ENCODE results near the gene GMPPA.

GMPPA gene

DNA sequence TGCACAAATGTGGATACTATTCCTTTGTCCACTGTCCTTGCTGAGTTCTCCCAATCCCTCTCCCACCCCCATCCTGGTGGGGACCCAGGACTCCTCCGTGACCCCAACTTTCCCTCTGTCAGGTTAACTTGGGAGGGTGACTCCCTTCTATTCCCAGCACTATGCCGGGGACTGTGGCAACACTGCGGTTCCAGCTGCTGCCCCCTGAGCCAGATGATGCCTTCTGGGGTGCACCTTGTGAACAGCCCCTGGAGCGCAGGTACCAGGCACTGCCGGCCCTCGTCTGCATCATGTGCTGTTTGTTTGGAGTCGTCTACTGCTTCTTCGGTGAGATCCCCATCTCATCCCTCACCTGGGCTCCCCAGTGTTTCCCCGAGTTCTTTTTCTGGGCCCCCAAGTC lies 45.9 kb downstream of the GMPPA start:
- no peak for DNase-seq
- TF ChIP-seq GATA1 (IDR thresholded peaks at IDR 0.05; ENCODE audit: low read depth, low read length) (no peak), POLR2A (IDR thresholded peaks at IDR 0.05; ENCODE audit: low read length) (no peak)

DNA sequence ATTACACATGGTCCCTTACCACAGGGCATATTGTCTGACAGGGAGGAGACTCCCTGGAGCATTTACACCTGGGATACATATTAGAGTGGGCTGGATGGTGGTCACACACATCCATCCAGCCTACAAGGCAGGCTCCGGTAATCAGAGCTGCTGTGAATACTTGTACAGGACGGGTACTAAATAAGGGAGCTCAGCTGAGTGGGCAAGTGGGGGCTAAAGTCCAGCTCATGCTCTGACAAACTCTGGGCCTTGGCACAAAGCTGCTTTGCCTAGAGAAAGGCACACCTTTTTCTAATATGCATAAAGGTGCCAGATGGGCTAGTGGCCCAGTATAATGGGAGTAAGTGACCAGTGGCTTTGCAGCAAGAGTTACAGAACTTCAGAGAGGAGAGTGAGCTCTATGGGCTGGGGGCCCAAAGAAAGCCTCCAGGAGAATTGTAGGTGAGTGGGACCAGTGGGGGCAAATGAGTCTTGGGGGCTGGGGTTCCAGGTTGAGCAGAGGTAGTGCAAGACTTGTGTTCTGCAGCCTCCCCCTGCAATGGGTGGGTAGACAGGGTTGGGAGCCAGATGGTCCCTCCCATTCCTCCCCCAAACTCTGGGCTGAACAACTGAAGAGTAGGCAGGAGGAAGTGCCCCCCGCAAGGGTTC lies 46.7 kb downstream of the GMPPA start:
- DNase-seq: no peak
- TF ChIP-seq GATA1 (IDR thresholded peaks at IDR 0.05; ENCODE audit: low read depth, low read length) (no peak), POLR2A (IDR thresholded peaks at IDR 0.05; ENCODE audit: low read length) (no peak)

DNA sequence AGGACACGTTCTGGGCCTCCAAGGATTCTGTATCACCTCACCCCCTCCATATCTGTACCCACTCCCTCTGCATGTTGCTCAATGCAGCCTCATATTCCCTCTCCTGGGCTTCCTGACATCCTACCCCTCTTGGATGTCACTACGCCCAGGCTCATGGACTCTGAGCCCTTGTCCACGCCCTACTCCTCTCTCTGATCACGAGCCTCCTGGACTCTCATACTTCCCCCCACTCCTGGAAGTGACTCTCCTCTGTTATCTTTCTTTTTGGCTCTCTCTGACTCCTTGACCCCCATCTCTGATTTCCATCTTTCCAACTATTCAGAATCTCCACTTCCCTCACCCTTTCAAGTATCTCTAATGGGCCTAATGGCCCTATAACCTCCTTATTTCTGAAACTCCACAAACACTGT lies 47.3 kb downstream of the GMPPA start:
- DNase-seq: no peak
- no peak for TF ChIP-seq GATA1 (IDR thresholded peaks at IDR 0.05; ENCODE audit: low read depth, low read length)

DNA sequence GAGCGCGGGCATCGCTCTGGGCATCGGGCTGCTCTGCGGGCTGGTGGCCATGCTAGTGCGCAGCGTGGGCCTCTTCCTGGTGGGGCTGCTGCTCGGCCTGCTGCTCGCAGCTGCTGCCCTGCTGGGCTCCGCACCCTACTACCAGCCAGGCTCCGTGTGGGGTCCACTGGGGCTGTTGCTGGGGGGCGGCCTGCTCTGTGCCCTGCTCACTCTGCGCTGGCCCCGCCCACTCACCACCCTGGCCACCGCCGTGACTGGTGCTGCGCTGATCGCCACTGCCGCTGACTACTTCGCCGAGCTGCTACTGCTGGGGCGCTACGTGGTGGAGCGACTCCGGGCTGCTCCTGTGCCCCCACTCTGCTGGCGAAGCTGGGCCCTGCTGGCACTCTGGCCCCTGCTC lies 48.9 kb downstream of the GMPPA start:
- no peak for DNase-seq
- no peak for TF ChIP-seq GATA1 (IDR thresholded peaks at IDR 0.05; ENCODE audit: low read depth, low read length)
- no peak for TF ChIP-seq POLR2A (IDR thresholded peaks at IDR 0.05; ENCODE audit: low read length)

DNA sequence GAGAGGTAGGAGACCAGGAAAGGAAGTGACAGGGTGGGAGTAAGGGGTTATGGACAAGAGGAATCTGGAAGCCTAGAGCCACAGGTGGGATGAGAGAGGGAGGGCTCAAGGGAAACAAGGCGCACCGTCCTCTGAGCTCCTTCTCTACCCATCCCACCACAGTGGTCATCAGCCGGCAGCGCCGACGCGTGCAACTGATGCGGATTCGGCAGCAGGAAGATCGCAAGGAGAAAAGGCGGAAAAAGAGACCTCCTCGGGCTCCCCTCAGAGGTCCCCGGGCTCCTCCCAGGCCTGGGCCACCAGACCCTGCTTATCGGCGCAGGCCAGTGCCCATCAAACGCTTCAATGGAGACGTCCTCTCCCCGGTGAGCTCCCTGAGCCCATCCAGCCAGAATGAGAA lies 50.3 kb downstream of the GMPPA start:
- TF ChIP-seq GATA1 (IDR thresholded peaks at IDR 0.05; ENCODE audit: low read depth, low read length) (no peak), POLR2A (IDR thresholded peaks at IDR 0.05; ENCODE audit: low read length) (no peak)
- no peak for DNase-seq

DNA sequence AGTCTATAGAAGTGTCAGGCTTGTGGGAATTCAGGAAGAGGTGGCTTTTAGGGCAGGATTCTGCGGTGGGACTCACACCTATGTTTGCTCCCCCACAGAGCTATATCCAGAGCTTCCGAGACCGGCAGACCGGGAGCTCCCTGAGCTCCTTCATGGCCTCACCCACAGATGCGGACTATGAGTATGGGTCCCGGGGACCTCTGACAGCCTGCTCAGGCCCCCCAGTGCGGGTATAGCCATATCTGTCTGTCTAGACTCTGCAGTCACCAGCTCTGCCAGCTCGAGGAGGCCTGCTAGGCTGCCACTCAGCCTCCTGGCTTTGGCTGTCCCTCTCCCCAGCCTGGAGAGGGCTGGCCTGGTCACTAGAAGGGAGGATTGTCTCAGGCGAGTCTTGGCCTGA lies 50.9 kb downstream of the GMPPA start:
- TF ChIP-seq GATA1 (IDR thresholded peaks at IDR 0.05; ENCODE audit: low read depth, low read length) (no peak), POLR2A (IDR thresholded peaks at IDR 0.05; ENCODE audit: low read length) (no peak)
- no peak for DNase-seq

DNA sequence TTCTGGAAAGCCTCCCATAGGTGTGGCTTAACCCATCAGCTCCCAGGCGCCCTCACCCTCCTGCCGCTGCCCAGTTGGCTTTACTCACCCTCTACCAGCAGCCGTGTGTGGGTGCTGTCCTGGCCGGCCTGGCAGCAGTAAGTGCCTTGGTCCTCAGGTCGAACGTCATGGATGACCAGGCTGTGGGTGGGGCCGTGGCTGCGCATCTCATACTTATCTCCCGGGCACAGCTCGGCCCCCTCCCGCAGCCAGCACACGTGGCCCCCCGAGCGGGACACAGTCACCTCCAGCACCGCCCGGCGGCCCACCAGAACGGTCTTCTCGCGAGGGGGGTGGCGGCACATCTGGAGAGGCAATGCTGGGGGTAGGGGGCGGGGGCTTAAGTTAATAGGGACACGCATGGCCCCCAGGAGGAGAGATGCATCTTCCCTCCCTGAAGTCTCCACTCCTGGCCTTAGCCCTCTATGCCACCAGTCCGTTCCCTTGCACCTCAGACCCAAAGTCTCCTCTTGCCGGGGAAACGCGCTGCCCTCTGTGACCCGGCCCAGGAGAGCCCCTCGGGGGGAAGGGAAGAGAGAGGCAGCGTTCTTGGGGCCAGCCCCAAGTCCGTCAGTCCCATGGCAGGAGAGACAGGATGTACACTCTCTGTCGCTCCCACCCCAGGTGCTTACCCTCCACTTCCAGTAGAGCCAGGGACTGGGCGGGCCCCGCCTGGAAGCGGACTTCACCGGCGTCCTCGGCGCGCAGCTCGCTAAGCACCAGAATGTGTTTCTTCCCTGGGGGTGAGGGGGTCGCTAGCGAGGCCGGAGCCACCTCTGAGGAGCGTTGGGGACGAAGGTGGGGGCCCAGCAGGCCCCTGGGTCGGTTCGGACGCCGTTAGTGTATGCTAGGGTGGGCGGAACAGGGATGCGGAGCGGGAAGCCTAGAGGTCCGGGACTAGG lies 53.0 kb downstream of the GMPPA start:
- DNase-seq: peak; percentile 82 to 83
- TF ChIP-seq POLR2A (IDR thresholded peaks at IDR 0.05; ENCODE audit: low read length) (no peak), GATA1 (IDR thresholded peaks at IDR 0.05; ENCODE audit: low read depth, low read length) (no peak)

DNA sequence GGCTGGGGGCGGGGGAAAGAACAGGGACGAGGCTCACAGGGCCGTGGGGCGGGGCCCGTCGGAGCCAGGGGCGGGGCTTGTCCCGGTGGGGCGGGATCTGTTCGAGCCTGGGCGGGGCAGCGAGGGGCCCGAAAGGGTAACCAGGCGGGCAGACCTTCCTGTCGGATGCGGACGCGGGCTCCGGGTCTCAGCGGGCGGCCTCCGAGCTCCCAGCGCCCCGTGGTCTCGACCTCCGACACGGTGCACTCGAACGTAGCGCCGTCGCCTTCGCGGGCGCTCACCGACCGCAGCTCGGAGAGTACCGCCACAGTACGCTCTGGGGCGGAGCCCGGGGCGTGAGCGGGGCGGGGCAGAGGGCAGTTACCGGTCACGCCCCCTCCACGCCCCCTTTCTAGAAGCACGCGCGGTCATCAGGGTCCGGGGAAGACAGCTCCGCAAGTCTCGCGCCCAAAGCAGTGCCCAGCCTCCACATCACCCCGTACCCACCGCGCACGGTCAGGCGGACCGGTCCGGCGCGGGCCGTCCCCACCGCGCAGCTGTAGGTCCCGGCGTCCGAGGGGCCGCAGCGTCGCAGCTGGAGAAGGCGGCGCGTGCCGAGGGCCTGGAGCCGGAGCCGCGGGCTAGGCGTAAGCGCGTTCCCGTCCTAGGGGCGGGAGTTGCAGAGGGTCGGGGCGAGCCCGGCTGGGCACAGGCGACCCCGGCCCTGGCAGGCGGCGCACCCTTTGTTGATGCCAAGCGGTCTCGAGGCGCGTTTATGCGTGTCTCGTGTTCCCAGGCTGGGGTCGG lies 53.9 kb downstream of the GMPPA start:
- DNase-seq: peak; percentile 81 to 88
- TF ChIP-seq POLR2A (IDR thresholded peaks at IDR 0.05; ENCODE audit: low read length) (no peak), GATA1 (IDR thresholded peaks at IDR 0.05; ENCODE audit: low read depth, low read length) (no peak)

DNA sequence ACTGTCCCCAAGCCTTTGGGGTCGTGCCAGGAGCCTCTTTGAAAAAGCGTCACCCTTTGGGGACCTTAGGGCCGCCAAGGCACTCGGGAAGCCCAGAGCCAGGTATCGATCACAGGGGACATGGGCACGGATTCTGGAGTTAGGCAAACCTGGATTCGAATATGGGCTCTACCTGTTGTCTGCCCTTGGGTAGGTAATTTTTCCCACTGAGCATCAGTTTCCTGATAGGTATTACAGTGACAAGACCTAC lies 54.4 kb downstream of the GMPPA start:
- no peak for DNase-seq
- TF ChIP-seq GATA1 (IDR thresholded peaks at IDR 0.05; ENCODE audit: low read depth, low read length) (no peak), POLR2A (IDR thresholded peaks at IDR 0.05; ENCODE audit: low read length) (no peak)

DNA sequence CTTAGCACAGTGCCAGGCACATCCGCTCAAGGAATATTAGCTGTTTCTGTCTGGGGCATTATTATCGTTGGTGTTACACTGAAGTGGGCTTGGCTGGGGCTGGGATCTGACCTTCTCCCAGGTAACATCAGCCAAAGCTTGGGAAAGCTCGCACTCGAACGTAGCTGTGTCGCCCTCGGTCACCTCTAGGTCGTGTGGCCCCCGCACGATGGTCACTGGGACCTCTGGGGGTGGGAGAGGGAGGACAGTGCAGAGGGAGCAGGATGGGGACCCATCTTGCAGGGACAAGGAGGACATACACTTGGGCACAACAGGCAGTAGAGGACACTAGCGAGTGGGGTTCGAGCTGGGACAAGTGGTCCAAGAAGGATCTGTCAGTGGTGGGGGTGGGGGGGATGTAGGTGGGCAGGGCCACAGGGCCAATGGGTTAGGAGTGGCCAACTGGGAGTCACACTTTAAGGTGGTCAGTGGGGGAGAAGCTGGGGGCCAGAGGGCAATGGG lies 54.8 kb downstream of the GMPPA start:
- no peak for DNase-seq
- TF ChIP-seq POLR2A (IDR thresholded peaks at IDR 0.05; ENCODE audit: low read length): no peak
- no peak for TF ChIP-seq GATA1 (IDR thresholded peaks at IDR 0.05; ENCODE audit: low read depth, low read length)

DNA sequence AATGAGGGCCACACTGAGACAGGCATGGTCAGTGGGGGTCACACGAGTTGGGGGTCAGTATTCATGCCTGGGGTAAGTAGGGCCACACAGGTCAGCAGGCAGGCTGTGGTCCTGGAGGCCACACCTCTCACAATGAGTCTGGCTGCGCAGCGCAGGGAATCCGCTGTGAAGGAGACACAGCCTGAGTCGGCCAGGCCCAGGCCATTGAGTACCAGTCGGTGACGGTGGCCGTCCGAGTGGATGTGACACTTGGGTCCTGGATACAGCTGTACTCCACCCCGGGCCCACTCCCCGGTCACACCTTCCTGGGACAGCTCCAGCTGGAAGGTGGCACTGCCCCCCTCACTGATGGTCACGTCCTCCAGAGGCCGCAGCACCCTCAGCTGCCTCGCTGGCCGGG lies 55.7 kb downstream of the GMPPA start:
- TF ChIP-seq GATA1 (IDR thresholded peaks at IDR 0.05; ENCODE audit: low read depth, low read length): no peak
- no peak for DNase-seq

DNA sequence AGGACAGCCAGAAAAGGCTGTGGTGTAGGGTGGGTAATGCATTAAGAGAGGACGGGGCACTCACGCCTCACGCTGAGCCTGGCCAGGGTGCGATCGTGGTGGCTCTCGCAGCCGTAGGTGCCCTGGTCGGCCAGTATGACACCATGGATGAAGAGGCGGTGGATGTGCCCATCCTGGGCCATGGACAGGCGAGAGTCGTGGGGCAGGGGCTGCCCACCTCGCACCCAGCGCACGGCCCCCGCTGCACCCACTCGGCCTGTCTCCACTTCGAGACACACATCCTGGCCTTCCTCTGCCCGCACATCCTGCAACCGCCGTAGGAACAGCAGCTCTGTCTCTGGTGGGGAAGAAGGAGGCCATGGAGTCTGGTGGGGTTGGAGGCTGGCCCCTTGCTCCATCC lies 57.3 kb downstream of the GMPPA start:
- DNase-seq: no peak
- no peak for TF ChIP-seq POLR2A (IDR thresholded peaks at IDR 0.05; ENCODE audit: low read length)
- TF ChIP-seq GATA1 (IDR thresholded peaks at IDR 0.05; ENCODE audit: low read depth, low read length): no peak

DNA sequence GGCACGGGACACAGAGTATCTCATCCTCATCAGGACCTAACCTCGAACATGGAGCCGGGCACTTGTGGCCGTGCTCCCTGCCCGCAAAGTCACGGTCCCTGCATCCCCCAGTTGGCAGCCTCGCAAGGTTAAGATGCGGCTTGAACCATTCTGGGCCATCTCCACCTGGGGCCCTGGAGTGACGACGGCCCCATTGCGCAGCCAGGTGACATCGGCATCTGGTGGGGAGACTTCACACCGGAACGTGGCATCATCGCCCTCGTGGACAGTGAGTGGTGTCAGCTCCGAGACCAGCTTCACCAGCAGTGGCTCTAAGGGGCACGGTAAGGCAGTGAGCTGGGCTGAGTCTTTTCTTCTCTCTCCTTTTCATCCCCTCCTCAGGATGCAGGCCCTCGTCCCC lies 57.7 kb downstream of the GMPPA start:
- TF ChIP-seq GATA1 (IDR thresholded peaks at IDR 0.05; ENCODE audit: low read depth, low read length): no peak
- TF ChIP-seq POLR2A (IDR thresholded peaks at IDR 0.05; ENCODE audit: low read length): no peak
- no peak for DNase-seq
